ENCODE measurements around the gene TMIGD3. TPM values are rescaled to one million over a fixed set of nuclear protein-coding genes. Genes with fewer than 3 reads are reported as not detected.

Gene TMIGD3
- total RNA-seq, 1 experiment from 2014 or later = not detected

GRCh38 chr1:111475701-111476100 is 27.7 kb downstream of the TMIGD3 start:
- BruUV-seq (replicated peaks) = no TSS peak
- CTCF ChIA-PET = interaction anchor here (0.6 to 1.9 kb wide), 3 partner anchors 34 to 239 kb away, joined by 3 to 7 read pairs (median 3); no protein-coding TSS in a partner anchor
- no peak overlapping the region for H3K4me3 Mint-ChIP-seq (ENCODE audit: unreplicated experiment)
- H3K4me1 Mint-ChIP-seq (ENCODE audit: insufficient read depth, unreplicated experiment) = no peaks in the 10 kb centered on the region
- H3K36me3 Mint-ChIP-seq (ENCODE audit: insufficient read depth, unreplicated experiment) = no peaks in the 10 kb centered on the region
- H3K27me3 Mint-ChIP-seq (ENCODE audit: insufficient read depth, unreplicated experiment) = no peaks in the 10 kb centered on the region
- no peaks in the 10 kb centered on the region for H3K9me3 Mint-ChIP-seq (ENCODE audit: unreplicated experiment)
- no peak overlapping the region for H3K27ac Mint-ChIP-seq (ENCODE audit: low read depth, unreplicated experiment)
- no peak for TF ChIP-seq CTCF (IDR thresholded peaks at IDR 0.05; ENCODE audit: unreplicated experiment)
- POLR2A ChIA-PET = interaction anchor here (1.8 kb wide), 1 partner anchor 13 kb away, joined by 4 read pairs; no protein-coding TSS in a partner anchor
- intact Hi-C loops (cut with micrococcal nuclease) = no loop called here
- no peak for DNase-seq (ENCODE audit: unreplicated experiment)

GRCh38 chr1:111474521-111474920 is 28.9 kb downstream of the TMIGD3 start:
- H3K27me3 Mint-ChIP-seq (ENCODE audit: insufficient read depth, unreplicated experiment) = no peaks in the 10 kb centered on the region
- no peaks in the 10 kb centered on the region for H3K4me1 Mint-ChIP-seq (ENCODE audit: insufficient read depth, unreplicated experiment)
- H3K4me3 Mint-ChIP-seq (ENCODE audit: unreplicated experiment) = no peak overlapping the region
- no peak overlapping the region for H3K27ac Mint-ChIP-seq (ENCODE audit: low read depth, unreplicated experiment)
- no TSS peak for BruUV-seq (replicated peaks)
- intact Hi-C loops (cut with micrococcal nuclease) = no loop called here
- CTCF ChIA-PET = interaction anchor here (0.6 to 1.0 kb wide), 3 partner anchors 33 to 281 kb away, joined by 3 to 4 read pairs (median 3); no protein-coding TSS in a partner anchor
- no peaks in the 10 kb centered on the region for H3K9me3 Mint-ChIP-seq (ENCODE audit: unreplicated experiment)
- H3K36me3 Mint-ChIP-seq (ENCODE audit: insufficient read depth, unreplicated experiment) = no peaks in the 10 kb centered on the region
- no peak for TF ChIP-seq CTCF (IDR thresholded peaks at IDR 0.05; ENCODE audit: unreplicated experiment)
- DNase-seq (ENCODE audit: unreplicated experiment) = no peak
- POLR2A ChIA-PET = no interaction called here

DNA sequence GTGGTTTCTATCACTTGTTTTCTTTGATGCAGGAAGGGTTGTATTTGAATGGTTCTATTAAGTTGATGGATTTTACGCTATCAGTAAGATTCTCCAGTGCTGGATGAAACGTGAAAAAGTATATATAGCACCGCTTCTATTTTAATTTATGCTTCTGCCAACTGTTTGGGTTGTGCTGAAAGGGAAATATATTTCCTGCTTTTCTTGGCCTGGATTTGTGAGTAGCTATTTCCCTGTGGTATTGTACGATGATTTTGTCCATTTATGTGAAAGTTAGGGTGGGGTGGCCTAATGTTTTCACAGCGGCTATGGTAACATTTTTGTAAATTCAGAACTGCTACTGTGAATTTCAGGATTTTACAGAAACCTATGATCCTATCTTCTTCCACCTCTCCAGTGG is 29.3 kb downstream of the TMIGD3 start:
- CTCF ChIA-PET = interaction anchor here (1.0 kb wide), 1 partner anchor 281 kb away, joined by 3 read pairs; no protein-coding TSS in a partner anchor
- DNase-seq (ENCODE audit: unreplicated experiment) = no peak
- Mint-ChIP-seq H3K4me3 (ENCODE audit: unreplicated experiment) (no peak overlapping the region), H3K4me1 (ENCODE audit: insufficient read depth, unreplicated experiment) (no peaks in the 10 kb centered on the region), H3K36me3 (ENCODE audit: insufficient read depth, unreplicated experiment) (no peaks in the 10 kb centered on the region), H3K9me3 (ENCODE audit: unreplicated experiment) (no peaks in the 10 kb centered on the region), H3K27me3 (ENCODE audit: insufficient read depth, unreplicated experiment) (no peaks in the 10 kb centered on the region), H3K27ac (ENCODE audit: low read depth, unreplicated experiment) (no peak overlapping the region)
- TF ChIP-seq CTCF (IDR thresholded peaks at IDR 0.05; ENCODE audit: unreplicated experiment) = no peak
- POLR2A ChIA-PET = no interaction called here
- no TSS peak for BruUV-seq (replicated peaks)
- intact Hi-C loops (cut with micrococcal nuclease) = no loop called here

DNA sequence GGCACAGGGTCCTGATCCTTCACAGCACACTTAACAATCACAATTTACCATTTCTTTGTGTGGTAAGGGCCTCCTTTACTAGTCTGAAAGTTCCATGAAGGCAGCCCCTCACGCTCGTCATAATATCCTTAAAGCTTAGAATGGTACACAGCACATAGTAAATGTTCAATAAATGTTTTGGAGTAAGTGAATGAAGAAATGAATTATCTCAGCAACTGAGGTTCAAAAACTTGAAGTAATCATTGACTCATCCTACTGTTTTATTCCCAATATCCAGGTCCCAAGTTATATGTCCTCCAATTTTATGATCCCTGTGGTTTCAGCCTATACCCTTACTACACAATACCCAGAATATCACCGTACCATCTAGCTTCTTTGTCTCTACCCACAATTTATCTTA is 31.9 kb downstream of the TMIGD3 start:
- TF ChIP-seq CTCF (IDR thresholded peaks at IDR 0.05; ENCODE audit: unreplicated experiment) = no peak
- H3K4me3 Mint-ChIP-seq (ENCODE audit: unreplicated experiment) = no peak overlapping the region
- CTCF ChIA-PET = interaction anchor here (0.7 to 2.2 kb wide), 3 partner anchors 21 to 1460 kb away, joined by 3 to 6 read pairs (median 4); no protein-coding TSS in a partner anchor
- no peaks in the 10 kb centered on the region for H3K27me3 Mint-ChIP-seq (ENCODE audit: insufficient read depth, unreplicated experiment)
- no peak overlapping the region for H3K27ac Mint-ChIP-seq (ENCODE audit: low read depth, unreplicated experiment)
- no peaks in the 10 kb centered on the region for H3K9me3 Mint-ChIP-seq (ENCODE audit: unreplicated experiment)
- POLR2A ChIA-PET = no interaction called here
- H3K4me1 Mint-ChIP-seq (ENCODE audit: insufficient read depth, unreplicated experiment) = no peaks in the 10 kb centered on the region
- no peak for DNase-seq (ENCODE audit: unreplicated experiment)
- no TSS peak for BruUV-seq (replicated peaks)
- intact Hi-C loops (cut with micrococcal nuclease) = no loop called here
- no peaks in the 10 kb centered on the region for H3K36me3 Mint-ChIP-seq (ENCODE audit: insufficient read depth, unreplicated experiment)

Measured in MCF 10A (cell line).